Activated CD8-positive, alpha-beta memory T cell treated with anti-CD3 and anti-CD28 coated beads for 48 hours (primary cell): Measurements from ENCODE around the gene PCDHGA4.
"Not testable (repeated sequence)": the region's sequence is repeated elsewhere in the genome, so short reads cannot be mapped to it uniquely, and the experiment has no call there.

Experiments used
- DNase-seq, 3 experiments: peaks; one replicate each; pipeline ENCODE4 v3.0.0-alpha.2; 2020; ENCODE audit warnings: low read depth in 2 of 3, low spot score in 2 of 3

PCDHGA4 gene

DNA sequence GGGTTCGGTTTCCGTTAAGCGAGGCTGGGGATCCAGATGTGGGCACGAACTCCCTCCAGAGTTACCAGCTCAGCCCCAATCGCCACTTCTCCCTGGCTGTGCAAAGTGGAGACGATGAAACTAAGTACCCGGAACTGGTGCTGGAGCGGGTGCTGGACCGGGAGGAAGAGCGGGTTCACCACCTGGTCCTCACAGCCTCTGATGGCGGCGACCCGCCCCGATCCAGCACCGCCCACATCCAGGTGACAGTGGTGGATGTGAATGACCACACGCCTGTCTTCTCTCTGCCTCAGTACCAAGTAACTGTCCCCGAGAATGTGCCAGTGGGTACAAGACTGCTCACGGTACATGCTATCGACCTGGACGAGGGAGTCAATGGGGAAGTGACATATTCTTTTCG, 28.5 kb downstream of the PCDHGA4 start:
- DNase-seq = no peak

DNA sequence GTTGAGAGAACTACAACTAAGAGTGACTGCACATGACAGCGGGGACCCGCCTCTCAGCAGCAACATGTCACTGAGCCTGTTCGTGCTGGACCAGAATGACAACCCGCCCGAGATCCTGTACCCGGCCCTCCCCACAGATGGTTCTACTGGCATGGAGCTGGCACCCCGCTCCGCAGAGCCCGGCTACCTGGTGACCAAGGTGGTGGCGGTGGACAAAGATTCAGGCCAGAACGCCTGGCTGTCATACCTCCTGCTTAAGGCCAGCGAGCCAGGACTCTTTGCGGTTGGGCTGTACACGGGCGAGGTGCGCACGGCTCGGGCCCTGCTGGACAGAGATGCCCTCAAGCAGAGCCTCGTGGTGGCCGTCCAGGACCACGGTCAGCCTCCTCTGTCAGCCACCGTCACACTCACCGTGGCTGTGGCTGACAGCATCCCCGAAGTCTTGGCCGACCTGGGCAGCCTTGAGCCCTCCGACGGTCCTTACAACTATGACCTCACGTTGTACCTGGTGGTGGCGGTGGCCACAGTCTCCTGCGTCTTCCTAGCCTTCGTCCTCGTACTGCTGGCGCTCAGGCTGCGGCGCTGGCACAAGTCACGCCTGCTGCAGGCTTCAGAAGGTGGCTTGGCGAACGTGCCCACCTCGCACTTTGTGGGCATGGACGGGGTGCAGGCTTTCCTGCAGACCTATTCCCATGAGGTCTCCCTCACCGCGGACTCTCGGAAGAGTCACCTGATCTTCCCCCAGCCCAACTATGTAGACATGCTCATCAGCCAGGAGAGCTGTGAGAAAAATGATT, 29.8 kb downstream of the PCDHGA4 start:
- no peak for DNase-seq

DNA sequence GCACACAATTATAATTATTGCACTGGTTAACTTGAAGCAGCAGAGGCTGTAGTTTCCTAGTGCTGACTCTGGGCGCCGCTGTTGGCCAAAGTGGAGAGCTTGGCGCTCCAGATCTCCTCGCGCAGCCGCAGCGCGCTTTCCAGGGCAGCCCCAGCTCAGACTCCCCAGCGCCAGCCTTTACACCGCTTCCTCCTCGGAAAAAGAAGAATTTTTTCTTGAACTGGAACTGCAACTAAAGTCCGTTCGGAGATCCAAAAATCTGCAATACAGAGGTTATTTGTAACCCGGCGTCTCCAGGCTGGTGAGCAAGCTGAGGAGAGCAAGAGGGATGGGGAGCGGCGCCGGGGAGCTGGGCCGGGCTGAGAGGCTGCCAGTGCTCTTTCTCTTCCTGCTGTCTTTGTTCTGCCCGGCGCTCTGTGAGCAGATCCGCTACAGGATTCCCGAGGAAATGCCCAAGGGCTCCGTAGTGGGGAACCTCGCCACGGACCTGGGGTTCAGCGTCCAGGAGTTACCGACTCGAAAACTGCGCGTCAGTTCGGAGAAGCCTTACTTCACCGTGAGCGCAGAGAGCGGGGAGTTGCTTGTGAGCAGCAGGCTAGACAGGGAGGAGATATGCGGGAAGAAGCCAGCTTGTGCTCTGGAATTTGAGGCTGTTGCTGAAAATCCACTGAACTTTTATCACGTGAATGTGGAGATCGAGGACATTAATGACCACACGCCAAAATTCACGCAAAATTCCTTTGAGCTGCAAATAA, 32.9 kb downstream of the PCDHGA4 start, which contains the start of gene PCDHGB4:
TSS of gene PCDHGB4 (plus strand) at position 142 of the 755 bp plus-strand sequence. CDS start at position 329, 187 bp downstream.
- DNase-seq = not testable (repeated sequence)

DNA sequence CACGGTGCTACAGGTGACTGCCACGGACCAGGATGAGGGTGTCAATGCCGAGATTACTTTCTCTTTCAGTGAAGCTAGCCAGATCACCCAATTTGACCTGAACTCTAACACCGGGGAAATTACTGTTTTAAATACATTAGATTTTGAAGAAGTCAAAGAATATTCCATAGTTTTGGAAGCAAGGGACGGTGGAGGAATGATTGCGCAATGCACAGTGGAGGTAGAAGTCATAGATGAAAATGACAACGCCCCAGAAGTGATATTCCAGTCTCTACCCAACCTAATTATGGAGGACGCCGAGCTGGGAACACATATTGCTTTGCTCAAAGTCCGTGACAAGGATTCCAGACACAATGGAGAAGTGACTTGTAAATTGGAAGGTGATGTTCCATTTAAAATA, 33.8 kb downstream of the PCDHGA4 start:
- DNase-seq = no peak

DNA sequence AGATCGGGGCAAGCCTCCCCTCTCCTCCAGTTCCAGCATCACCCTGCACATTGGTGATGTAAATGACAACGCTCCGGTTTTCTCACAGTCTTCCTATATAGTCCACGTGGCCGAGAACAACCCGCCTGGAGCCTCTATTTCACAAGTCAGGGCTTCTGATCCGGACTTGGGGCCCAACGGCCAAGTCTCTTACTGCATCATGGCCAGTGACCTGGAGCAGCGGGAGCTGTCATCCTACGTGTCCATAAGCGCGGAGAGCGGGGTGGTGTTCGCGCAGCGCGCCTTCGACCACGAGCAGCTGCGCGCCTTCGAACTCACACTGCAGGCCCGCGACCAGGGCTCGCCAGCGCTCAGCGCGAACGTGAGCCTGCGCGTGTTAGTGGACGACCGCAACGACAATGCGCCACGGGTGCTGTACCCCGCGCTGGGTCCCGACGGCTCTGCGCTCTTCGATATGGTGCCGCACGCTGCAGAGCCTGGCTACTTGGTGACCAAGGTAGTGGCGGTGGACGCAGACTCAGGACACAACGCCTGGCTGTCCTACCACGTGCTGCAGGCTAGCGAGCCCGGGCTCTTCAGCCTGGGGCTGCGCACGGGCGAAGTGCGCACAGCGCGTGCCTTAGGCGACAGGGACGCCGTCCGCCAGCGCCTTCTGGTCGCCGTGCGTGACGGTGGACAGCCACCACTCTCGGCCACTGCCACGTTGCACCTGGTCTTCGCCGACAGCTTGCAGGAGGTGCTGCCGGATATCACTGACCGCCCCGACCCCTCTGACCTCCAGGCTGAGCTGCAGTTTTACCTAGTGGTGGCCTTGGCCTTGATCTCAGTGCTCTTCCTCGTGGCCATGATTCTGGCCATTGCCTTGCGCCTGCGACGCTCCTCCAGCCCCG, 34.6 kb downstream of the PCDHGA4 start:
- DNase-seq = no peak

DNA sequence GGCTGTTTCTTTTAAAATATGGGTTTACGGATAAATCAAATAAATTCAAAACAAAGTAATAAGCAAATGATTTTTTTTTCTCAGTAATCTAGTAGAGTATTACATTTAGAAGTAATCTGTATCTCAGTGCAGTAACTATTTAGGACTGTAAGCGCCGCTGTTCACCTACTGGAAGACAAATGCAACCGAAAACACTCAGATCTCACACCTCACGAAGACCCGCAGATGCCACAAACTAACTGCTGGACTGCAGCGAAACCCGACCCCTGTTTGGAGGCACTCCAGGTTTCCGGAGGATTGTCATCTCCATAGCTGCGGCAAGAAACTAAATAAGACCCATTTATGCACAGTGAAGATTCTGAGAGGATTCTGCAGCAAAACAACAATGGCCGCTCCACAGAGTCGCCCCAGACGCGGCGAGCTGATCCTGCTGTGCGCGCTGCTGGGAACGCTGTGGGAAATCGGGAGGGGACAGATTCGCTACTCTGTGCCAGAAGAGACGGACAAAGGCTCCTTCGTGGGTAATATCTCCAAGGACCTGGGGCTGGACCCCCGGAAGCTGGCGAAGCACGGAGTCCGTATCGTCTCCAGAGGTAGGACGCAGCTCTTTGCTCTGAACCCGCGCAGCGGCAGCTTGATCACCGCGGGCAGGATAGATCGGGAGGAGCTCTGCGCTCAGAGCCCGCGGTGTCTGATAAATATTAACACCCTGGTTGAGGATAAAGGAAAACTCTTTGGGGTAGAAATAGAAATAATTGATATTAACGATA, 37.8 kb downstream of the PCDHGA4 start, which contains the start of gene PCDHGA8:
TSS of gene PCDHGA8 (plus strand) at position 205 of the 770 bp plus-strand sequence. CDS start at position 386, 181 bp downstream.
- no peak for DNase-seq

DNA sequence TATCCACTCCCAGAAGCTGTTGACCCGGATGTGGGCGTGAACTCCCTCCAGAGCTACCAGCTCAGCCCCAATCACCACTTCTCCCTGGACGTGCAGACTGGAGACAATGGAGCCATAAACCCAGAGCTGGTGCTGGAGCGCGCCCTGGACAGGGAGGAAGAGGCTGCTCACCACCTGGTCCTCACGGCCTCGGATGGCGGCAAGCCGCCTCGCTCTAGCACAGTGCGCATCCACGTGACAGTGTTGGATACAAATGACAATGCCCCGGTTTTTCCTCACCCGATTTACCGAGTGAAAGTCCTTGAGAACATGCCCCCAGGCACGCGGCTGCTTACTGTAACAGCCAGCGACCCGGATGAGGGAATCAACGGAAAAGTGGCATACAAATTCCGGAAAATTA, 38.4 kb downstream of the PCDHGA4 start:
- DNase-seq = no peak

DNA sequence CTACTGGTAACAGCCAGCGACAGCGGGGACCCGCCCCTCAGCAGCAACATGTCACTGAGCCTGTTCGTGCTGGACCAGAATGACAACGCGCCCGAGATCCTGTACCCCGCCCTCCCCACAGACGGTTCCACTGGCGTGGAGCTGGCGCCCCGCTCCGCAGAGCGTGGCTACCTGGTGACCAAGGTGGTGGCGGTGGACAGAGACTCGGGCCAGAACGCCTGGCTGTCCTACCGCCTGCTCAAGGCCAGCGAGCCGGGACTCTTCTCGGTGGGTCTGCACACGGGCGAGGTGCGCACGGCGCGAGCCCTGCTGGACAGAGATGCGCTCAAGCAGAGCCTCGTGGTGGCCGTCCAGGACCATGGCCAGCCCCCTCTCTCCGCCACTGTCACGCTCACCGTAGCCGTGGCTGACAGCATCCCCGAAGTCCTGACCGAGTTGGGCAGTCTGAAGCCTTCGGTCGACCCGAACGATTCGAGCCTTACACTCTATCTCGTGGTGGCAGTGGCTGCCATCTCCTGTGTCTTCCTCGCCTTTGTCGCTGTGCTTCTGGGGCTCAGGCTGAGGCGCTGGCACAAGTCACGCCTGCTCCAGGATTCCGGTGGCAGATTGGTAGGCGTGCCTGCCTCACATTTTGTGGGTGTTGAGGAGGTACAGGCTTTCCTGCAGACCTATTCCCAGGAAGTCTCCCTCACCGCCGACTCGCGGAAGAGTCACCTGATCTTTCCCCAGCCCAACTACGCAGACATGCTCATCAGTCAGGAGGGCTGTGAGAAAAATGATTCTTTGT, 39.8 kb downstream of the PCDHGA4 start:
- DNase-seq = not testable (repeated sequence)

DNA sequence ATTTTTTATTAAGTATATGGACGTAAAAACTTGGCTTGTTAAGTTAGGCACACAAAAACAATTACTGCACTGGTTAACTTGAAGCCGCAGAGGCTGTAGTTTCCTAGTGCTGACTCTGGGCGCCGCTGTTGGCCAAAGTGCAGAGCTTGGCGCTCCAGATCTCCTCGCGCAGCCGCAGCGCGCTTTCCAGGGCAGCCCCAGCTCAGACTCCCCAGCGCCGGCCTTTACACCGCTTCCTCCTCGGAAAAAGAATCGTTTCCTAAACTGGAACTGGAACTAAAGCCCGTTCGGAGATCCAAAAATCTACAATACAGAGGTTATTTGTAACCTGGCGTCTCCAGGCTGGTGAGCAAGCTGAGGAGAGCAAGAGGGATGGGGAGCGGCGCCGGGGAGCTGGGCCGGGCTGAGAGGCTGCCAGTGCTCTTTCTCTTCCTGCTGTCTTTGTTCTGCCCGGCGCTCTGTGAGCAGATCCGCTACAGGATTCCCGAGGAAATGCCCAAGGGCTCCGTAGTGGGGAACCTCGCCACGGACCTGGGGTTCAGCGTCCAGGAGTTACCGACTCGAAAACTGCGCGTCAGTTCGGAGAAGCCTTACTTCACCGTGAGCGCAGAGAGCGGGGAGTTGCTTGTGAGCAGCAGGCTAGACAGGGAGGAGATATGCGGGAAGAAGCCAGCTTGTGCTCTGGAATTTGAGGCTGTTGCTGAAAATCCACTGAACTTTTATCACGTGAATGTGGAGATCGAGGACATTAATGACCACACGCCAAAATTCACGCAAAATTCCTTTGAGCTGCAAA, 43.1 kb downstream of the PCDHGA4 start, which contains the start of gene PCDHGB5:
TSS of gene PCDHGB5 (plus strand) at position 192 of the 796 bp plus-strand sequence. CDS start at position 373, 181 bp downstream.
- not testable (repeated sequence) for DNase-seq

DNA sequence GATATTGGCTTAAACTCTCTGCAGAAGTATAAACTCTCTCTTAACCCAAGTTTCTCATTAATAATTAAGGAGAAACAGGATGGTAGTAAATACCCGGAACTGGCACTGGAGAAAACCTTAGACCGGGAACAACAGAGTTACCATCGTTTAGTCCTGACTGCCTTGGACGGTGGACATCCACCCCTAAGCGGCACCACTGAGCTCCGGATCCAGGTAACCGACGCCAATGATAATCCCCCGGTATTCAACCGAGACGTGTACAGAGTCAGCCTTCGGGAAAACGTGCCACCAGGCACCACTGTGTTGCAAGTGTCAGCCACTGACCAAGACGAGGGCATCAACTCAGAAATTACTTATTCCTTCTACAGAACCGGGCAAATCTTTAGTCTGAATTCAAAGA, 43.8 kb downstream of the PCDHGA4 start:
- no peak for DNase-seq

DNA sequence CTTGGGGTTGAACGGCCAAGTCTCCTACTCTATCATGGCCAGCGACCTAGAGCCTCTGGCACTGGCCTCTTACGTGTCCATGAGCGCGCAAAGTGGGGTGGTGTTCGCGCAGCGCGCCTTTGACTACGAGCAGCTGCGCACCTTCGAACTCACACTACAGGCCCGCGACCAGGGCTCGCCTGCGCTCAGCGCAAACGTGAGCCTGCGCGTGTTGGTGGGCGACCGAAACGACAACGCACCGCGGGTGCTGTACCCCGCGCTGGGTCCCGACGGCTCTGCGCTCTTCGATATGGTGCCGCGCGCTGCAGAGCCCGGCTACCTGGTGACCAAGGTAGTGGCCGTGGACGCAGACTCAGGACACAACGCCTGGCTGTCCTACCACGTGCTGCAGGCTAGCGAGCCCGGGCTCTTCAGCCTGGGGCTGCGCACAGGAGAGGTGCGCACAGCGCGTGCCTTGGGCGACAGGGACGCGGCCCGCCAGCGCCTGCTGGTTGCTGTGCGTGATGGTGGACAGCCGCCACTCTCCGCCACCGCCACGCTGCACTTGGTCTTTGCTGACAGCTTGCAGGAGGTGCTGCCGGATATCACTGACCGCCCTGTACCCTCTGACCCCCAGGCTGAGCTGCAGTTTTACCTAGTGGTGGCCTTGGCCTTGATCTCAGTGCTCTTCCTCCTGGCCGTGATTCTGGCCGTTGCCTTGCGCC, 44.9 kb downstream of the PCDHGA4 start:
- no peak for DNase-seq

DNA sequence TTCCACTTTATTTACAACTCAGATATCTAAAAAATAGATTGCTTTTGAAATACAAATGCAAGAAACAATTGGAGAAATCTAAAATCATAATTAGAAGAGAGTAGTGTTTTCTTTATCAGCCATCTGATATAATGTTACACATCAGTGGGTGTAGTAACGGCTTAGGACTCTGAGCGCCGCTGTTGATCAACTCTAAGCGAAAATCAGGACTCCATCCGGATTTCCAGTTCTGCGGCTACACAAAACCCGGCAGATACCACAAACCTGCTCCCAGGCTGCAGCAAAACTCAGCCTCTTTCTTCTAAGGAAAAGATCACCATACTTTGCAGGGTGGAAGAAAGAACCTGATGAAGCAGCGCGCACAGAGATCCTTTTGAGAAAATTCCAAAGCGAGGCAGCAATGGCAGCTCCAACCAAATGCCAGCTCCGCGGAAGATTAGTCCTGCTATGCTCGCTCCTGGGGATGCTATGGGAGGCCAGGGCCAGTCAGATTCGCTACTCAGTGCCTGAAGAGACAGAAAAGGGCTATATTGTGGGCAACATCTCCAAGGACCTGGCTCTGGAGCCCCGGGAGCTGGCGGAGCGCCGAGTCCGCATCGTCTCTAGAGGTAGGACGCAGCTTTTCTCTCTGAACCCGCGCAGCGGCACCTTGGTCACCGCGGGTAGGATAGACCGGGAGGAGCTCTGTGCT, 47.9 kb downstream of the PCDHGA4 start, which contains the start of gene PCDHGA9:
TSS of gene PCDHGA9 (plus strand) at position 226 of the 691 bp plus-strand sequence. CDS start at position 401, 175 bp downstream.
- no peak for DNase-seq

DNA sequence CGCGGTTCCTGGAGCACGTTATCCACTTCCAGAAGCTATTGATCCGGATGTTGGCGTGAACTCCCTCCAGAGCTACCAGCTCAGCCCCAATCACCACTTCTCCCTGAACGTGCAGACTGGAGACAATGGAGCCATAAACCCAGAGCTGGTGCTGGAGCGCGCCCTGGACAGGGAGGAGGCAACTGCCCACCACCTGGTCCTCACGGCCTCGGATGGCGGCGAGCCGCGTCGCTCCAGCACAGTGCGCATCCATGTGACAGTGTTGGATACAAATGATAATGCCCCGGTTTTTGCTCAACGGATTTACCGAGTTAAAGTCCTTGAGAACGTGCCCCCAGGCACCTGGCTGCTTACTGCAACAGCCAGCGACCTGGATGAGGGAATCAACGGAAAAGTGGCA, 48.6 kb downstream of the PCDHGA4 start:
- DNase-seq = no peak
